HG03039 (cell line): ENCODE results near the gene IL23A.
"Not testable (repeated sequence)": the region's sequence is repeated elsewhere in the genome, so short reads cannot be mapped to it uniquely, and the experiment has no call there.

Experiments
- ATAC-seq: cut with Tn5 transposase; IDR thresholded peaks from one replicate; pipeline ENCODE4 v1.9.1; 2021; ENCODE audit warnings: mild to moderate bottlenecking, moderate library complexity; ENCODE audit not compliant: unreplicated experiment

The IL23A gene

GRCh38 chr12:56324206-56324605 lies 14.5 kb upstream of the IL23A start:
- no peak for ATAC-seq

- ATAC-seq: no peak
Measured at GRCh38 chr12:56326126-56326525, 12.6 kb upstream of the IL23A start.

GRCh38 chr12:56326533-56326932 lies 12.2 kb upstream of the IL23A start:
- ATAC-seq: no peak

GRCh38 chr12:56330936-56331490 lies 7.7 kb upstream of the IL23A start:
- no peak for ATAC-seq

GRCh38 chr12:56332512-56333196 lies 6.0 kb upstream of the IL23A start:
- ATAC-seq: no peak

GRCh38 chr12:56333197-56333678 lies 5.4 kb upstream of the IL23A start:
- ATAC-seq: no peak

- peak; percentile 95 for ATAC-seq
Measured at GRCh38 chr12:56333679-56334489, 4.8 kb upstream of the IL23A start, which contains the start of gene PAN2. Gene PAN2 (minus strand): TSS chr12:56334000. CDS start chr12:56333094, 906 bp downstream.

GRCh38 chr12:56334490-56334793 lies 4.2 kb upstream of the IL23A start:
- ATAC-seq: no peak

- not testable (repeated sequence) for ATAC-seq
Measured at GRCh38 chr12:56335527-56335926, 3.2 kb upstream of the IL23A start.

- no peak for ATAC-seq
Measured at GRCh38 chr12:56336361-56337167, 2.1 kb upstream of the IL23A start.

GRCh38 chr12:56337753-56338251 lies 882 bp upstream of the IL23A start:
- no peak for ATAC-seq

GRCh38 chr12:56339158-56339422 lies 406 bp downstream of the IL23A start:
- ATAC-seq: no peak

- no peak for ATAC-seq
Measured at GRCh38 chr12:56341616-56342015, 2.9 kb downstream of the IL23A start.

GRCh38 chr12:56342290-56342689 lies 3.6 kb downstream of the IL23A start:
- not testable (repeated sequence) for ATAC-seq

GRCh38 chr12:56346675-56347074 lies 8.0 kb downstream of the IL23A start:
- ATAC-seq: no peak

- ATAC-seq: not testable (repeated sequence)
Measured at GRCh38 chr12:56347255-56347654, 8.6 kb downstream of the IL23A start.

- ATAC-seq: no peak
Measured at GRCh38 chr12:56348776-56349175, 10.1 kb downstream of the IL23A start.

GRCh38 chr12:56350662-56351061 lies 12.0 kb downstream of the IL23A start:
- ATAC-seq: no peak

GRCh38 chr12:56351325-56351724 lies 12.6 kb downstream of the IL23A start:
- ATAC-seq: no peak

GRCh38 chr12:56358836-56359532 lies 20.3 kb downstream of the IL23A start:
- no peak for ATAC-seq
